ENCODE data around the gene NXNL1.

Gene NXNL1

DNA sequence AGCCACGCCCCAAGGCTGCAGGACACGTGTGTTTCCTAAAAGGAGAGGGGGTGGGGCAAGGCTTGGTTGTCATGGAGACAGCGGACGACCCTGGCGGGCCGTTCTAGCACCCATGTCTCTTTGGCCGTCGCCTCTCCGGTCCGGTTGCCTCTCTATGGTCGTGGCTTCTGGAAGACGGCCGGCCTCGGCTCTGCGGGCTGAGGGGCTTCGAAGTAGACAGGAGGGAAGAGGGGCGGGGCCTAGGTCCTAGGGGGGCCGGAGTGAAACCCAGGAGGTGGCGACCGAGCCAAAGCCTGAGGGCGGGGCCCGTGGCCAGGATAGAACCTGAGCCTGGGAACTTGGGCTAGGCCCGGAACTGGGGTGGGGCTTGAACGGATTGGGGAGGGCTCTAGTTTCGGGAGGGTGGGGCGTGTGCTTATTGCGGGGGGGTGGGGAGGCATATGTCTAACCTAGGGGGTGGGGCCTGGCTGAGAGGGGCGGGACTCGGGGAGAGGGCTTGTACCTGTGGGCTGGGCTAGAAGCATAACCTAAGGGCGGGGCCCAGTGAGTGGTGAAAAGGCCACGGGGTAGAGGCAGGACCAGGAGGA, 8.8 kb upstream of the NXNL1 start:
- Histone ChIP-seq H3K4me3 (ENCODE audit: low read depth in 1 of 2, low read length in 2 of 2) (peak overlapping the region; percentile 75 to 78), H3K9me3 (ENCODE audit: control insufficient read depth in 1 of 2, low read length in 2 of 2) (no peaks in the 10 kb centered on the region), H3K27ac (ENCODE audit: low read length) (peak overlapping the region; percentile 72), H3K4me1 (ENCODE audit: control insufficient read depth in 1 of 2, insufficient read depth in 2 of 2, low read length in 2 of 2) (peaks cover 10 to 23% of the 10 kb centered on the region in 2 donors), H3K36me3 (ENCODE audit: control insufficient read depth in 1 of 2, insufficient read depth in 2 of 2, low read length in 2 of 2) (no peaks in the 10 kb centered on the region), H3K27me3 (ENCODE audit: low read depth, low read length) (no peaks in the 10 kb centered on the region)

DNA sequence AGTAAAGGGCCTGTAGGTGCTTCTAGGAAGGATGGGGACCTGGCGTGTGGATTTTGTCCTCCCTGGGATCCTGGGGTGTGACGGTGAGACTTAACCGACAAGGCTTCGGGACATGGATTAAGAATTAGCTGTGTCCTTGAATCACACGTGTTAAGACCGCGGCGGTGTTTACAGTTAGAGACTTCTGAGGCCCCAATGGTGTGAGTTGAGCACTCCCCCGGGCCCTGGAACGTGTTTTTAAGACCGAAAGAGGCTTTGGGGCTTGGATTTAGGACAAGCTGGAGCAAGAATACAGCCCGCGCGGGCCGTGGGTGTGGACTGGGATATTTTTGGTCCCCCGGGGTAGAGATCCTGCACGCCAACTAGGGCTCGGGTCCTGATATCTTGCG, 8.4 kb upstream of the NXNL1 start:
- Histone ChIP-seq H3K27ac (ENCODE audit: low read length) (no peak overlapping the region), H3K9me3 (ENCODE audit: control insufficient read depth in 1 of 2, low read length in 2 of 2) (no peaks in the 10 kb centered on the region), H3K4me3 (ENCODE audit: low read depth in 1 of 2, low read length in 2 of 2) (peak overlapping the region; percentile 75 to 78), H3K36me3 (ENCODE audit: control insufficient read depth in 1 of 2, insufficient read depth in 2 of 2, low read length in 2 of 2) (no peaks in the 10 kb centered on the region), H3K4me1 (ENCODE audit: control insufficient read depth in 1 of 2, insufficient read depth in 2 of 2, low read length in 2 of 2) (peaks cover 10 to 23% of the 10 kb centered on the region in 2 donors), H3K27me3 (ENCODE audit: low read depth, low read length) (no peaks in the 10 kb centered on the region)

DNA sequence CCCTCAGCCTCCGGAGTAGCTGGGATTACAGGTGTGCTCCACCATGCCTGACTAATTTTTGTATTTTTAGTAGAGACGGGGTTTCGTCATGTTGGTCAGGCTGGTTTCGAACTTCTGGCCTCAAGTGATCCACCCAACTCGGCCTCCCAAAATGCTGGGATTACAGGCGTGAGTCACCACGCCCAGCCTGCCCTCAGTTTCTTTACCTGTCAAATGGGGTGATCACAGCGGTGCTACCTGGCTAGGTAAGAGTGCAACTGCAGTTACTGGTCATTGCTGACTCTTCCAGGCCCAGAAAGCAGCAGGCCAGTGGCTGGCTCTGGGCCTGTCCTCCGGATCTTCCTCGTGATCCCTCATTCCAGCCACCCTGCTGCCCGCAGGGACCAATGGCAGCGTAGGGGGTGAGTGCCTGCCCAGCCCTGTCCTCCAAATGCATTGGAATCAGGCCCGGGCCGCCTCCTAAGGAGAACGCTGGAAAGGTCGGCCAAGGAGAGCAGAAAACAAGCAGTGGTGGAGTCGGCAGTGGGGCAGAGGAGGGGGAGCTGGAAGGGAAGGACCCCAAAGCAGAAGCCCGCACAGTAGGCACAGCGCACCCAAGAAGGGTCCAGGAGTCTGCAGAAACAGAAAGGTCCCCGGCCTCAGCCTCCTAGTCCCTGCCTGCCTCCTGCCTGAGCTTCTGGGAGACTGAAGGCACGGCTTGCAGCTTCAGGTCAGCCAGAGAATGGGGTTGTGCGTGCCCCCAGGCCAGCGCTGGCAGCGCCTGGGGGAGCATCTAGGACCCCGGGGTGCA, 7.8 kb upstream of the NXNL1 start:
- Histone ChIP-seq H3K36me3 (ENCODE audit: control insufficient read depth in 1 of 2, insufficient read depth in 2 of 2, low read length in 2 of 2) (no peaks in the 10 kb centered on the region), H3K27ac (ENCODE audit: low read length) (no peak overlapping the region), H3K27me3 (ENCODE audit: low read depth, low read length) (no peaks in the 10 kb centered on the region), H3K4me3 (ENCODE audit: low read depth in 1 of 2, low read length in 2 of 2) (peak overlapping the region; percentile 75 to 78), H3K9me3 (ENCODE audit: control insufficient read depth in 1 of 2, low read length in 2 of 2) (no peaks in the 10 kb centered on the region), H3K4me1 (ENCODE audit: control insufficient read depth in 1 of 2, insufficient read depth in 2 of 2, low read length in 2 of 2) (peaks cover 10 to 23% of the 10 kb centered on the region in 2 donors)

DNA sequence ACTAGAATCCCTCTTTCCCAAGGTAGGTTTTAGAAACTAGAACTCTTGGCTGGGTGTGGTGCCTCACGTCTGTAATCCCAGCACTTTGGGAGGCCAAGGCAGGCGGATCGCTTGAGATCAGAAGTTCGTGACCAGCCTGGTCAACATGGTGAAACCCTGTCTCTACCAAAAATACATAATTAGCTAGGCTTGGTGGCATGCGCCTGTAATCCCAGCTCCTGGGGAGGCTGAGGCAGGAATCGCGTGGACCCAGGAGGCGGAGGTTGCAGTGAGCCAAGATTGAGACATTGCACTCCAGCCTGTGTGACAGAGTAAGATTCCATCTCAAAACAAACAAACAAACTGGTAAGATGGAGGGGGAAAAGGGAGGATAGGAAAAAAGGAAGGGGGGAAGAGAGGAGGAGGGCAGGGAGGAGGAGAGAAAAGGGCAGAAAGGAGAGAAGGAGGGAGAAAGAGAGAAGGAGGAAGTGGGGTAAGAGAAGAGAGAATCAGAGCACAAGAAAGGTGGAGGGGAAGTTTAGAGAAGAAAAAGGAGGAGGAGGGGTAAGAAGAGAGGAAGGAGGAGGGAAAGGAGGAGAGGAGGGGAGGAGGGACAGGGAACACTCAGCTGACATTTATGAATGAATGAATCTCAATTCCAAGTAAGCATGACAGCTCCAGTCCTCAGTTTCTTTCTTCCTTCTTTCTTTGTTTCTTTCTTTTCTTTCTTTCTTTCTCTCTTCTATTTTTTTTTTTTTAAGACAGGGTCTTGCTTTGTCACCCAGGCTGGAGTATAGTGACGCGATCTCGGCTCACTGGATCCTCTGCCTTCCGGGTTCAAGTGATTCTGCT, 7.0 kb upstream of the NXNL1 start:
- Histone ChIP-seq H3K9me3 (ENCODE audit: control insufficient read depth in 1 of 2, low read length in 2 of 2) (no peaks in the 10 kb centered on the region), H3K27me3 (ENCODE audit: low read depth, low read length) (no peaks in the 10 kb centered on the region), H3K27ac (ENCODE audit: low read length) (no peak overlapping the region), H3K4me1 (ENCODE audit: control insufficient read depth in 1 of 2, insufficient read depth in 2 of 2, low read length in 2 of 2) (peaks cover 10 to 23% of the 10 kb centered on the region in 2 donors), H3K4me3 (ENCODE audit: low read depth in 1 of 2, low read length in 2 of 2) (no peak overlapping the region), H3K36me3 (ENCODE audit: control insufficient read depth in 1 of 2, insufficient read depth in 2 of 2, low read length in 2 of 2) (no peaks in the 10 kb centered on the region)

DNA sequence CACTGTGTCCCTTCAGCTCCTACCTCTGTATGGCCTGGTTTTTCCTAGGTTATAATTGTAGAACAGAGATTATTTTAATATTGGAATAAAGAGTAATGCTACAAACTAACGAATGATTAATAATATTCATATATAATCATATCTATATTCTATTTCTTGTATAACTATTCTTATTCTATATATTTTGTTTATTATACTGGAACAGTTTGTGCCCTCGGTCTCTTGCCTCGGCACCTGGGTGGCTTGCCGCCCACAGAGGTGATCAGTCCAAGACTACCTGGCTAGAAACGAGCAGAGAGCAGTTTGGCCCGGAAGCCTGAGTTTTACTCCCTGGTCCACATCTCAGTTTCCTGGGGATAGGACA, 5.7 kb upstream of the NXNL1 start:
- Histone ChIP-seq H3K9me3 (ENCODE audit: control insufficient read depth in 1 of 2, low read length in 2 of 2) (no peaks in the 10 kb centered on the region), H3K27me3 (ENCODE audit: low read depth, low read length) (no peaks in the 10 kb centered on the region), H3K4me3 (ENCODE audit: low read depth in 1 of 2, low read length in 2 of 2) (no peak overlapping the region), H3K4me1 (ENCODE audit: control insufficient read depth in 1 of 2, insufficient read depth in 2 of 2, low read length in 2 of 2) (peaks cover 9 to 18% of the 10 kb centered on the region in 2 donors), H3K27ac (ENCODE audit: low read length) (no peak overlapping the region), H3K36me3 (ENCODE audit: control insufficient read depth in 1 of 2, insufficient read depth in 2 of 2, low read length in 2 of 2) (no peaks in the 10 kb centered on the region)

DNA sequence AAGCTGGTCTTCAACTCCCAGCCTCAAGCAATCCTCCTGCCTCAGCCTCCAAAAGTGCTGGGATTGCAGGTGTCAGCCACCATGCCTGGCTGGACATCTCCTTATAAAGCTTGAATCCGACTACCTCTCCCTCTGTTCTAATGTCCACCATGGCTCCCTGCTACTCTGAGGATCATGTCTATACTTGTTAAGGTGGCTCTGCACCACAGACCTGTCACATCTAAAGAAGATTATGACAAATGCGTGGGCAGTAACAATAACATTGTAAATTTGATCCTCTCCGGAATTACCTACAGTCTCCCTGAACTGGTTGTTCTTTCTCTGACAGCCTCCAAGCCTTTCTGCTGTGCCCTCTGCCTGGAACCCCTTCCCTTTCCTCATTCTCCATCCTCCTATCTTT, 1.8 kb downstream of the NXNL1 start:
- no peaks in the 10 kb centered on the region for H3K36me3 ChIP-seq (ENCODE audit: control insufficient read depth in 1 of 2, insufficient read depth in 2 of 2, low read length in 2 of 2)
- H3K9me3 ChIP-seq (ENCODE audit: control insufficient read depth in 1 of 2, low read length in 2 of 2) = no peaks in the 10 kb centered on the region
- no peak overlapping the region for H3K4me3 ChIP-seq (ENCODE audit: low read depth in 1 of 2, low read length in 2 of 2)
- peaks cover 11% of the 10 kb centered on the region for H3K27me3 ChIP-seq (ENCODE audit: low read depth, low read length)
- no peaks in the 10 kb centered on the region for H3K4me1 ChIP-seq (ENCODE audit: control insufficient read depth in 1 of 2, insufficient read depth in 2 of 2, low read length in 2 of 2)
- no peak overlapping the region for H3K27ac ChIP-seq (ENCODE audit: low read length)

DNA sequence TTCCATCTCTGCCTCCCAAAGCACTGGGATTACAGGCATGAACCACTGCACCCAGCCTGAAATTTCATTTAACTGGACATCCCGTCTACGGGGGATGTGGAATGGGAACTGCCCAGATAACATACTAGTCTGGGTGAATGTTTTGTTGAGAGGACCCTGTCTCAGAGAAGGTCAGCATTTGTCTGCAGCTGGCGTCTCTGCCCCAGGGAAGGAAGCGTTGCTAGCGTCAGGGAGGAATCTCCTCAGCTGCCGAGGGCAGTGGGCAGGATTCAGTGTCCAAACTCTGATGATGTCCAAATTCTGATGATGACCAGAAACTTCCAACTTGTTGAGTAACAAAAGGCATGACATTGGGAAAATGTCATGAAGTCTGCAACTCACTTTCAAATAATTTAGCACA, 3.1 kb downstream of the NXNL1 start:
- no peak overlapping the region for H3K4me3 ChIP-seq (ENCODE audit: low read depth in 1 of 2, low read length in 2 of 2)
- no peaks in the 10 kb centered on the region for H3K36me3 ChIP-seq (ENCODE audit: control insufficient read depth in 1 of 2, insufficient read depth in 2 of 2, low read length in 2 of 2)
- H3K4me1 ChIP-seq (ENCODE audit: control insufficient read depth in 1 of 2, insufficient read depth in 2 of 2, low read length in 2 of 2) = no peaks in the 10 kb centered on the region
- peaks cover 11% of the 10 kb centered on the region for H3K27me3 ChIP-seq (ENCODE audit: low read depth, low read length)
- no peaks in the 10 kb centered on the region for H3K9me3 ChIP-seq (ENCODE audit: control insufficient read depth in 1 of 2, low read length in 2 of 2)
- no peak overlapping the region for H3K27ac ChIP-seq (ENCODE audit: low read length)

DNA sequence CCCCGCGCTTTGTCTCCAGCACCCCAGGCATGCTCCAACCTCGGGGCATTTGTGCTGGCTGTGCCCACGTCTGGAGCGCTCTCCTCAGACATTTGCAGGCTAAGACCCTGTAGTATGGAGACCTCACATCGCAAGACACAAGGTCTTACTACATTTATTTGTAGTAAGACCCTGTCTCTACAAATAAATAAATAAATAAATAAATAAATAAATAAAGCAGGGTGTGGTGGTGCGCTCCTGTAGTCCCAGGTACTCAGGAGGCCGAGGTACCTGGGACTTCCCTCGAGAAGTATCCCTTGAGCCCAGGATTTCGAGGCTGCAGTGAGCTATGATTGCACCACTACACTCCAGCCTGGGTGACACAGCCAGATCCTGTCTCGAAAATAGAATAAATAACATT, 4.6 kb downstream of the NXNL1 start:
- Histone ChIP-seq H3K4me1 (ENCODE audit: control insufficient read depth in 1 of 2, insufficient read depth in 2 of 2, low read length in 2 of 2) (no peaks in the 10 kb centered on the region), H3K9me3 (ENCODE audit: control insufficient read depth in 1 of 2, low read length in 2 of 2) (no peaks in the 10 kb centered on the region), H3K27me3 (ENCODE audit: low read depth, low read length) (peaks cover 11% of the 10 kb centered on the region), H3K36me3 (ENCODE audit: control insufficient read depth in 1 of 2, insufficient read depth in 2 of 2, low read length in 2 of 2) (no peaks in the 10 kb centered on the region), H3K27ac (ENCODE audit: low read length) (no peak overlapping the region), H3K4me3 (ENCODE audit: low read depth in 1 of 2, low read length in 2 of 2) (no peak overlapping the region)

DNA sequence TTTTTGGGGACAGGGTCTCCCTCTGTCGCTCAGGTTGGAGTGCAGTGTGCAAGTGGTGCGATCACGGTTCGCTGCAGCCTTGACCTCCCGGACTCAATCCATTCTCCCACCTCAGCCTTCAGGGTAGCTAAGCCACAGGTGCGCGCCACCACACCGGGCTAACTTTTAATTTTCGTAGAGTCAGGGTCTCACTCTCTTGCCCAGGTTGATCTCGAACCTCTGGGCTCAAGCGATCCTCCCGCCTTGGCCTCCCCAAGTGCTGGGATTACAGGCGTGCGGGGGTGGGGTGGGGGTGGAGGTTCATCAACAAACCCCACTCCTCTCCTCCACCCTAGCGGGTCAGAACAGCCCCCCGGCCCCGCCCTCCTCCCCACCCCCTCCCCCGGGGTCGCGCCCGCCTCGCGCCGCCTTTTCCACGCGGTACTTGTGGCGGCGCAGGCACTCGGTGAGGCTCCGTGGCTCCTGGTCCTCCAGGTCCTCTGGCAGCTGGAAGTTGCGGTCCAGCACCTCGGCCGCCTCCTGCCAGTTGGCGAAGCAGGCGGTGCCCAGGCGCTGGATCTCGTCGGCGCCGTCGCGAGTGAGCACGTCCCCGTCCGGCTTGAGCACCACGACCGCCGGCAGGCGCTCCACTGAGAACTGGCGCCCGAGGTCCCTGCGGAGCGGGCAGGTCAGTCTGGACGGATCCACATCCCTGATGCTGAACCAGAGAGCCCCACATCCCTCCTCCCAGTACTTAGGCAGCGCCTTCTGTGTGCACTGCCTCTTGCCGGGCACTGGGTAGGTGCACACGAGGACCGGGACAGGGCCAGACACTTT, 5.2 kb downstream of the NXNL1 start:
- no peak overlapping the region for H3K27ac ChIP-seq (ENCODE audit: low read length)
- H3K27me3 ChIP-seq (ENCODE audit: low read depth, low read length) = peaks cover 11% of the 10 kb centered on the region
- H3K9me3 ChIP-seq (ENCODE audit: control insufficient read depth in 1 of 2, low read length in 2 of 2) = no peaks in the 10 kb centered on the region
- no peaks in the 10 kb centered on the region for H3K36me3 ChIP-seq (ENCODE audit: control insufficient read depth in 1 of 2, insufficient read depth in 2 of 2, low read length in 2 of 2)
- no peaks in the 10 kb centered on the region for H3K4me1 ChIP-seq (ENCODE audit: control insufficient read depth in 1 of 2, insufficient read depth in 2 of 2, low read length in 2 of 2)
- H3K4me3 ChIP-seq (ENCODE audit: low read depth in 1 of 2, low read length in 2 of 2) = no peak overlapping the region

DNA sequence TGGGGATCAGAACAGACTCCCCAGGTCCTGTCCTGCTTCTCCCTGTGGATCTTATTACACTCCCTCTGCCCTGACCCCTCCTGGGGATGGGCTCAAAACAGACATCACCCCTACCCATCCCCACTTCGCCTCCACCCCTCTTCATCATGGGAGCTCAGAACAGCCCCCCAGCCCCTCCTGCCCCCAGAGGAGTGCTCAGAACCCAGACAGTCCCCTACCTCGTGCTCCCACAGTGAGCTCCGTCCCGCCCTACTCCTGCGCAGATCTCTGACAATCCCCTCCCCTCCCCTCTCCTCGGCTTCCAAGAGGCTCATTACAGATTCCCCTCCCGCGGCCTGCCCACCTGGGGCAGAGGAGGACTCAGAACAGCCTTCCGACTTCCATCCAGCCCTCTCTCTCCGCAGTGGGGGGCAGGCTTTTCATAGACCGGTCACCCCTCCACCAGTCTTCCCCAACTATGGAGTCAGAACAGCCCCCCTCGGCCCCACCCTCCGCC, 6.1 kb downstream of the NXNL1 start:
- no peaks in the 10 kb centered on the region for H3K9me3 ChIP-seq (ENCODE audit: control insufficient read depth in 1 of 2, low read length in 2 of 2)
- peaks cover 11% of the 10 kb centered on the region for H3K27me3 ChIP-seq (ENCODE audit: low read depth, low read length)
- no peaks in the 10 kb centered on the region for H3K36me3 ChIP-seq (ENCODE audit: control insufficient read depth in 1 of 2, insufficient read depth in 2 of 2, low read length in 2 of 2)

DNA sequence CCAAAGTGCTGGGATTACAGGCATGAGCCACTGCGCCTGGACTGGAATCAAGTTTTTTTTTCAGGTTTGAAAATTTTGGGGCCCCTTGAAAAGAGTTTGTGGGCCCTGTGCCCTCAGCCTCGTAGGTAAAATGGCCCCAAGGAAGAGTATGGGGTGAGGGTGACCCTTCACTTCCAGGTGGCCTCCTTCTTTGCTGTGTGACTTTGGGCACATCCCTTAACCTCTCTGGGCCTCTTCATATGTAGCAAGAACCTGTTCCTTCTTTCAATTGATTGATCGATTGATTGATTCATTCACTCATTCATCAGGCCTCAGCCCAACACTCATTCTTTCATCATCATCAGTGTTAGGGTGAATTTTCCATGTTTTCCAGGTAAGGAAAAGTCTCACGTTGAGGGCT, 8.9 kb downstream of the NXNL1 start:
- no peaks in the 10 kb centered on the region for H3K36me3 ChIP-seq (ENCODE audit: control insufficient read depth in 1 of 2, insufficient read depth in 2 of 2, low read length in 2 of 2)
- no peaks in the 10 kb centered on the region for H3K9me3 ChIP-seq (ENCODE audit: control insufficient read depth in 1 of 2, low read length in 2 of 2)
- H3K4me1 ChIP-seq (ENCODE audit: control insufficient read depth in 1 of 2, insufficient read depth in 2 of 2, low read length in 2 of 2) = peaks cover 0 to 4% of the 10 kb centered on the region in 2 donors
- H3K27me3 ChIP-seq (ENCODE audit: low read depth, low read length) = peaks cover 5% of the 10 kb centered on the region
- H3K4me3 ChIP-seq (ENCODE audit: low read depth in 1 of 2, low read length in 2 of 2) = no peak overlapping the region
- no peak overlapping the region for H3K27ac ChIP-seq (ENCODE audit: low read length)

More for the DNA sequence above, 6.1 kb downstream of the NXNL1 start:
- H3K4me1 ChIP-seq (ENCODE audit: control insufficient read depth in 1 of 2, insufficient read depth in 2 of 2, low read length in 2 of 2) = no peaks in the 10 kb centered on the region
- no peak overlapping the region for H3K4me3 ChIP-seq (ENCODE audit: low read depth in 1 of 2, low read length in 2 of 2)
- H3K27ac ChIP-seq (ENCODE audit: low read length) = no peak overlapping the region

All from muscle layer of duodenum (tissue), 2 donors.